ENCODE measurements around the gene FAM153A.
"Not testable (repeated sequence)": the region's sequence is repeated elsewhere in the genome, so short reads cannot be mapped to it uniquely, and the experiment has no call there.

The FAM153A gene

GRCh38 chr5:177724858-177725257 is 57.8 kb downstream of the FAM153A start:
- not testable (repeated sequence) for DNase-seq (ENCODE audit: low read depth, low spot score)

DNA sequence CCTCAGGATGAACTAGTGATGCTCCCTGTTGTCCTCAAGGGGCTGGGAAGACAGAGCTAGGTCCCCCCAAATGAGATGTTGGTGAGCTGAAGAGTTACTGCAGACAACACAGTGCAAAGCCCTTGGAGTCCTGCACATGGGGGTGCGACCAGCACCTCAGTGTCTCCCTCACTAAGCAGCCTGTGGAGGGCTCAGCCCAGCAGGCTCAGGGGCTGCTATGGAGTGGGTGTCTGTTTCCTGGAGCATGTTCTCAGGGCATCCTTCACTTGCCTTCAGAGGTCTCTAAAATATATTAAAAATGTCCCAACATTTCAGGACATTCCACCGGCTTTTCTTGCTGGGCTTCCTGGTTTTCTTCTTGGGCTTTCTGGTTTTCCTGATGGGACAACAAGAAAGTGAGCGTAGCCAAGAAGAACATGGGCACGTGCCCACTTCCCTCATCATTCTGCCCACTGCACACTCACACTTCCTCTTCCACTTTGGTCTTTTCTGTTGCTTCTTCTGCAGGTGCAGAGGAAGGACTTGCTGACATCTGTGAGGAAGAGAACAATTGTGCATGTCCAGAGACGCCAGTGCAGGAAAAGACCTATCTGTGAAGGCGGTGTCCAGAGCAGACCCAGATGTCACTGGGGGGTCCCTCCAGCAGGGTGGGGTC is 58.7 kb downstream of the FAM153A start:
- not testable (repeated sequence) for DNase-seq (ENCODE audit: low read depth, low spot score)

DNA sequence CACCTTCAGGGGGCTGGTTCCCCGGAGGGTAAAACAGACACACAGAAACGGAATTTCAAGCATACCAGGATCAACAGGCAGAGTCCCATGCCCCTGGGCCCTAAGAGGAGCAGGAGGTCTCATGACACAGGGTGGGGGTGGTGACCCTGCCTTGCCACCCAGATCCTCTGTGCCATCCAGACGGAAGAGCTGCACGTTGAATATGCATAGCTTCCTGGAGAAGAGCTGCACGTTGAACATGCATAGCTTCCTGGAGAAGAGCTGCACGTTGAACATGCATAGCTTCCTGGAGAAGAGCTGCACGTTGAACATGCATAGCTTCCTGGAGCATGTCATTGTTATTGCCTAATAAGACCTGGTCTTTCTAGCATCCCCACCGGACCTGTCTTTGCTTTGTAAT is 59.9 kb downstream of the FAM153A start:
- not testable (repeated sequence) for DNase-seq (ENCODE audit: low read depth, low spot score)

- DNase-seq (ENCODE audit: low read depth, low spot score): not testable (repeated sequence)
These were observed 62.7 kb downstream of the FAM153A start for GRCh38 chr5:177719989-177720388.

DNA sequence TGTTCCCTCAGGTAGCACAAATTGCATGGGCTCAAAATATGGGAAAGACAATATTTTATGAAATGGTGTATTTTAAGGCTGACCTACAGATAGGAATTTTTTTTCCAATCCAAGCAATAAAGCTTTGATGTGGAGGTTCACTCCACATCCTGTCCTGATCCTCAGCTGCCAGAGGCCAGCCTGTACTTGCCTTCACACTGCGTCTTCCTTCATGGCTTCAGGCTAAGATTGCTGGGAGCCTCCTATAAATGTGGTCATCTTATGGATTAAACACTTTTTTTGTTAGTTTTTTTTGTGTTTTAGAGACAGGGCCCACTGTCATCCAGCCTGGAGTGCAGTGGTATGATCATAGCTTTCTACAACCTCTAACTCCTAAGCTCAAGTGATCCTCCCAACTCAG is 67.3 kb downstream of the FAM153A start:
- DNase-seq (ENCODE audit: low read depth, low spot score): not testable (repeated sequence)

DNA sequence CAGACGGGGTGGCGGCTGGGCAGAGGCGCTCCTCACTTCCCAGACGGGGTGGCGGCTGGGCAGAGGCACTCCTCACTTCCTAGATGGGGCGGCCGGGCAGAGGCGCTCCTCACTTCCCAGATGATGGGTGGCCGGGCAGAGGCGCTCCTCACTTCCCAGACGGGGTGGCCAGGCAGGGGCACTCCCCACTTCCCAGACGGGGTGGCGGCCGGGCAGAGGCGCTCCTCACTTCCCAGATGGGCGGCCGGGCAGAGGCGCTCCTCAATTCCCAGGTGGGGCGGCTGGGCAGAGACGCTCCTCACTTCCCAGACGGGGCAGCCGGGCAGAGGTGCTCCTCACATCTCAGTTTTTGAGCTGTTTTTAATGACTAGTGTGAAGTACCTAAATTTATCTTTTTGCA is 86.6 kb downstream of the FAM153A start:
- DNase-seq (ENCODE audit: low read depth, low spot score): not testable (repeated sequence)

- not testable (repeated sequence) for DNase-seq (ENCODE audit: low read depth, low spot score)
These were observed 87.3 kb downstream of the FAM153A start for GRCh38 chr5:177695356-177695930.

GRCh38 chr5:177694518-177694835 is 88.2 kb downstream of the FAM153A start:
- not testable (repeated sequence) for DNase-seq (ENCODE audit: low read depth, low spot score)

DNA sequence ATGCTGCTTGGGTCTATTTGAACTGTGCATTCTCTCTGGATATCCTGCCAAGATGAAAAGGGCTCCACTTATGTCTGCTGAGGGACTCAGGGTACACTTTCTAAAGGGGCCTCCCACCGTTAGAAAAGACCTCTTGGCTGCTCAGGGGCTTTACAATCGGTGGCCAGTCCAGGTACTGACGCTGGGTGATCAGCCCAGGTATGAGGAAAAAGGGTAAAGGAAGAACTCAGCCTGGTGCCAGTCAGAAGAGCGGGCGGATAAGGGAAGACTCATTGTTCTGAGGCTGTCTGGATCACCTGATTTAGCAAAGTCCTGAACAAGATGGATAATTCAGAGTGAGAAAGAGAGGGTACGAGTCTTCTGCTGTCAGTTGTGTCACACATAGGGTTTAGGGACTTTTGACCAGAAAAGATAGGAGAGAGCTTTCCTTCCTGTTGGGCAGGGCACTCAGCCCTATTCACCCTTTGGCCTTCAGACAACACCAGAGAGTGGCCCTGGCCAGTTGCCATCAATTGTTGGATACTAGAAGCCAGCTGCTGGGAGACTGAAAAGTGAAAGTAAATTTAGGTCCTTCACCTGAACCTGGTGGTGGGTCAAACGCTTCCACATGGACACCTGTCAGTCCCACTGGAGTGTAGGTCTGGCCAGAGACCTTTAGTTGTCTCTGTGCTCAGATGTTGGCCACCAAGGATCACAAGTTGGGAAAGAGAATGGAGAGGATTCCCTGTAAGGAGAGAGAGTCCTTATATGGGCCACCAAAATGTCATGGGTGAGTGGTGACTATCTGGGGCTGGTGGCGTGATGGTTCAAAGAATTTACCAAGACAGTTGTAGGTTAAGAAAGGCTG is 88.8 kb downstream of the FAM153A start:
- not testable (repeated sequence) for DNase-seq (ENCODE audit: low read depth, low spot score)

GRCh38 chr5:177692969-177693368 is 89.7 kb downstream of the FAM153A start:
- DNase-seq (ENCODE audit: low read depth, low spot score): not testable (repeated sequence)

GRCh38 chr5:177692507-177692906 is 90.2 kb downstream of the FAM153A start:
- DNase-seq (ENCODE audit: low read depth, low spot score): not testable (repeated sequence)

- not testable (repeated sequence) for DNase-seq (ENCODE audit: low read depth, low spot score)
These were observed 93.6 kb downstream of the FAM153A start for GRCh38 chr5:177689011-177689610.

DNA sequence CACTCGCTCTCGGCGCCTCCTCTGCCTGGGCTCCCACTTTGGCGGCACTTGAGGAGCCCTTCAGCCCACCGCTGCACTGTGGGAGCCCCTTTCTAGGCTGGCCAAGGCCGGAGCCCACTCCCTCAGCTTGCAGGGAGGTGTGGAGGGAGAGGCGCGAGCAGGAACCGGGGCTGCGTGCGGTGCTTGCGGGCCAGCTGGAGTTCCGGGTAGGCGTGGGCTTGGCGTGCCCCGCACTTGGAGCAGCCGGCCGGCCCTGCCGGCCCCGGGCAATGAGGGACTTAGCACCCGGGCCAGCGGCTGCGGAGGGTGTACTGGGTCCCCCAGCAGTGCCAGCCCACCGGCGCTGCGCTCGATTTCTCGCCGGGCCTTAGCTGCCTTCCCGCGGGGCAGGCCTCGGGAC is 94.6 kb downstream of the FAM153A start:
- DNase-seq (ENCODE audit: low read depth, low spot score): not testable (repeated sequence)

DNA sequence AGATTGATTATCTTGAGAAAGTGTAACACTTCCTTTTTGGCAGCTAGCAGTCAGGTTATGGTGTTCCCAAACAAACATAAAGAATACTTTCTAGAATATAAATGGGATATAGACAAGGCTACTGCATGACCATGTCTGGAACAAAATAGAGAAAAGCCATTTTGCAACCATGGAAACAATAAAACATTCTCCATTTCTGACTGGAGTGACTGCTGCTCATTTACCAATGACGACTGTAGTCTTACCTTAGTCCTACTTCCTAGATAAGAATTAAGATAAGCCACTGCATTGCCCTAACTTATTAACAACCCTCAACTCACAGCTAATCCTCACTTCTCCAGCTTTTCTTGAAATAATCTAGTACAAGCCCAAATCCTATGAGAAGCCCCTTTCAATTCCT is 100.8 kb downstream of the FAM153A start:
- not testable (repeated sequence) for DNase-seq (ENCODE audit: low read depth, low spot score)
